Measurements from ENCODE around the gene HES4.
A peak's percentile ranks its signal among the peaks of the same experiment; 100 is the strongest.
"Not testable (repeated sequence)": the region's sequence is repeated elsewhere in the genome, so short reads cannot be mapped to it uniquely, and the experiment has no call there.

HES4 gene

GRCh38 chr1:997993-998744 is 1.7 kb downstream of the HES4 start:
- no peak for DNase-seq (ENCODE audit: low read depth in 2 of 2)

GRCh38 chr1:997713-997992 is 2.2 kb downstream of the HES4 start:
- no peak for DNase-seq (ENCODE audit: low read depth in 2 of 2)

- no peak for DNase-seq (ENCODE audit: low read depth in 2 of 2)
Measured at GRCh38 chr1:996851-997712, 2.8 kb downstream of the HES4 start.

GRCh38 chr1:995665-996633 is 3.9 kb downstream of the HES4 start:
- DNase-seq (ENCODE audit: low read depth in 2 of 2): no peak

- DNase-seq (ENCODE audit: low read depth in 2 of 2): not testable (repeated sequence)
Measured at GRCh38 chr1:994546-994945, 5.4 kb downstream of the HES4 start.

- DNase-seq (ENCODE audit: low read depth in 2 of 2): no peak
Measured at GRCh38 chr1:993379-993995, 6.4 kb downstream of the HES4 start.

- no peak for DNase-seq (ENCODE audit: low read depth in 2 of 2)
Measured at GRCh38 chr1:992362-992761, 7.5 kb downstream of the HES4 start.

- DNase-seq (ENCODE audit: low read depth in 2 of 2): no peak
Measured at GRCh38 chr1:991895-992294, 8.0 kb downstream of the HES4 start.

GRCh38 chr1:991275-991674 is 8.6 kb downstream of the HES4 start:
- DNase-seq (ENCODE audit: low read depth in 2 of 2): not testable (repeated sequence)

GRCh38 chr1:988061-988460 is 11.8 kb downstream of the HES4 start:
- DNase-seq (ENCODE audit: low read depth in 2 of 2): not testable (repeated sequence)

- DNase-seq (ENCODE audit: low read depth in 2 of 2): no peak
Measured at GRCh38 chr1:985126-985525, 14.8 kb downstream of the HES4 start.

- no peak for DNase-seq (ENCODE audit: low read depth in 2 of 2)
Measured at GRCh38 chr1:984476-984814, 15.5 kb downstream of the HES4 start.

GRCh38 chr1:983798-984475 is 16.0 kb downstream of the HES4 start:
- peak; percentile 60 for DNase-seq (ENCODE audit: low read depth in 2 of 2)

- no peak for DNase-seq (ENCODE audit: low read depth in 2 of 2)
Measured at GRCh38 chr1:982765-983436, 17.0 kb downstream of the HES4 start.

- DNase-seq (ENCODE audit: low read depth in 2 of 2): no peak
Measured at GRCh38 chr1:981955-982558, 17.8 kb downstream of the HES4 start, which contains the start of gene PERM1. Gene PERM1, minus strand, starts transcription at chr1:982093. Its CDS starts 1,064 bp downstream, at chr1:981029.

GRCh38 chr1:981491-981954 is 18.4 kb downstream of the HES4 start:
- DNase-seq (ENCODE audit: low read depth in 2 of 2): no peak

GRCh38 chr1:980602-981395 is 19.1 kb downstream of the HES4 start:
- no peak for DNase-seq (ENCODE audit: low read depth in 2 of 2)

GRCh38 chr1:980137-980571 is 19.7 kb downstream of the HES4 start:
- no peak for DNase-seq (ENCODE audit: low read depth in 2 of 2)

GRCh38 chr1:979744-980072 is 20.2 kb downstream of the HES4 start:
- DNase-seq (ENCODE audit: low read depth in 2 of 2): no peak
